DMS153 (cell line): ENCODE results near the gene MED27.

Experiments used
- DNase-seq: peaks from one replicate; lab custom pipeline; 2025; lab: John Stamatoyannopoulos, UW

MED27 gene

GRCh38 chr9:131876486-131876885 is 203.2 kb downstream of the MED27 start:
- DNase-seq = no peak

GRCh38 chr9:131875828-131876485 is 203.7 kb downstream of the MED27 start:
- DNase-seq = no peak

- no peak for DNase-seq
Observed at GRCh38 chr9:131874916-131875670, 204.6 kb downstream of the MED27 start.

- DNase-seq = no peak
Observed at GRCh38 chr9:131874447-131874846, 205.2 kb downstream of the MED27 start.

GRCh38 chr9:131873891-131874440 is 205.7 kb downstream of the MED27 start:
- no peak for DNase-seq

GRCh38 chr9:131873335-131873734 is 206.3 kb downstream of the MED27 start:
- no peak for DNase-seq

GRCh38 chr9:131872702-131873101 is 207.0 kb downstream of the MED27 start:
- DNase-seq = no peak

- no peak for DNase-seq
Observed at GRCh38 chr9:131872006-131872405, 207.7 kb downstream of the MED27 start.

- no peak for DNase-seq
Observed at GRCh38 chr9:131870156-131870555, 209.5 kb downstream of the MED27 start.

- DNase-seq = no peak
Observed at GRCh38 chr9:131869348-131869747, 210.3 kb downstream of the MED27 start.

GRCh38 chr9:131868766-131869165 is 210.9 kb downstream of the MED27 start:
- DNase-seq = no peak

GRCh38 chr9:131867611-131868192 is 212.0 kb downstream of the MED27 start:
- no peak for DNase-seq

GRCh38 chr9:131865446-131866195 is 214.0 kb downstream of the MED27 start:
- no peak for DNase-seq

- no peak for DNase-seq
Observed at GRCh38 chr9:131864531-131864930, 215.1 kb downstream of the MED27 start.

GRCh38 chr9:131863306-131863896 is 216.3 kb downstream of the MED27 start:
- DNase-seq = no peak

GRCh38 chr9:131862261-131862660 is 217.4 kb downstream of the MED27 start:
- no peak for DNase-seq

- DNase-seq = no peak
Observed at GRCh38 chr9:131860430-131860829, 219.2 kb downstream of the MED27 start.

GRCh38 chr9:131858147-131858546 is 221.5 kb downstream of the MED27 start:
- DNase-seq = no peak

GRCh38 chr9:131856105-131856504 is 223.6 kb downstream of the MED27 start:
- DNase-seq = no peak

- no peak for DNase-seq
Observed at GRCh38 chr9:131854896-131855613, 224.6 kb downstream of the MED27 start.

GRCh38 chr9:131854334-131854733 is 225.3 kb downstream of the MED27 start:
- DNase-seq = no peak
